Endodermal cell (in vitro differentiated cells): ENCODE measurements around the gene TCF7L2. TPM values are rescaled to one million over a fixed set of nuclear protein-coding genes. Genes with fewer than 3 reads are reported as not detected.
"Not testable (repeated sequence)": the region's sequence is repeated elsewhere in the genome, so short reads cannot be mapped to it uniquely, and the experiment has no call there.

Experiments used
- DNase-seq: peaks from one replicate; pipeline ENCODE4 v3.0.0-alpha.2; 2017
- H3K27ac ChIP-seq: 2 replicates; pipeline ENCODE4 v1.5.1; 2013; ENCODE audit warnings: mild to moderate bottlenecking, low read depth, low read length, moderate library complexity
- H3K27me3 ChIP-seq: 2 replicates; pipeline ENCODE4 v1.6.1; 2013; ENCODE audit warnings: mild to moderate bottlenecking, low read length, moderate library complexity; ENCODE audit not compliant: insufficient read depth, control insufficient read depth, poor library complexity, severe bottlenecking
- H3K36me3 ChIP-seq: 2 replicates; pipeline ENCODE4 v1.7.0; 2013; ENCODE audit warnings: mild to moderate bottlenecking, low read length, moderate library complexity; ENCODE audit not compliant: control insufficient read depth, insufficient read depth
- H3K4me1 ChIP-seq: one replicate; pipeline ENCODE4 v1.7.0; 2013; ENCODE audit warnings: low read length; ENCODE audit not compliant: control insufficient read depth, insufficient read depth
- H3K4me3 ChIP-seq: 2 replicates; pipeline ENCODE4 v1.5.1; 2013; ENCODE audit warnings: mild to moderate bottlenecking, low read length, moderate library complexity
- H3K9ac ChIP-seq: 2 replicates; pipeline ENCODE4 v1.6.1; 2013; ENCODE audit warnings: mild to moderate bottlenecking, low read length, moderate library complexity; ENCODE audit not compliant: poor library complexity, severe bottlenecking; ENCODE audit errors: extremely low read depth
- H3K9me3 ChIP-seq: 2 replicates; pipeline ENCODE4 v1.6.1; 2013; ENCODE audit warnings: mild to moderate bottlenecking, low read length, moderate library complexity; ENCODE audit not compliant: control insufficient read depth
- H3K27ac Mint-ChIP-seq: 2 replicates; pipeline ENCODE4 v1.8.0; 2020; ENCODE audit warnings: mixed read lengths
- H3K27me3 Mint-ChIP-seq: 2 replicates; pipeline ENCODE4 v1.8.0; 2021; ENCODE audit warnings: mild to moderate bottlenecking, mixed read lengths; ENCODE audit not compliant: insufficient read depth
- H3K36me3 Mint-ChIP-seq: 2 replicates; pipeline ENCODE4 v1.8.0; 2020; ENCODE audit warnings: low read depth, mixed read lengths
- H3K4me1 Mint-ChIP-seq: 2 replicates; pipeline ENCODE4 v1.8.0; 2020; ENCODE audit warnings: mixed read lengths
- H3K4me3 Mint-ChIP-seq: 2 replicates; pipeline ENCODE4 v1.8.0; 2020; ENCODE audit warnings: mild to moderate bottlenecking, moderate library complexity, mixed read lengths
- H3K9me3 Mint-ChIP-seq: 2 replicates; pipeline ENCODE4 v1.8.0; 2020; ENCODE audit warnings: mild to moderate bottlenecking, mixed read lengths
- CTCF ChIP-seq: fragments of 200-600 bp; sonication (generic); conservative IDR thresholded peaks from 2 replicates; pipeline ENCODE4 v1.5.0; 2021; ENCODE audit warnings: antibody characterized with exemption, mild to moderate bottlenecking
- WGBS, 2 experiments: methylation state at CpG; one replicate each; pipeline versions ENCODE4 v1.1.5 to v1.1.7; 2013; ENCODE audit warnings: missing lambda C conversion rate in 2 of 2, mixed read lengths in 1 of 2; ENCODE audit not compliant: insufficient coverage in 1 of 2, insufficient read length in 1 of 2; 5-methylcytosine and 5-hydroxymethylcytosine counted together
- total RNA-seq, 2 donors: library from RNA; stranded (reverse); fragmentation: NEBNext Ultra II Directional in 1 of 2; extraction: Animal tissue kit (Norgen Biotek cat#: 25700) in 1 of 2; gene quantifications; 2 replicates in 1 of 2; 3 replicates in 1 of 2; pipeline ENCODE4 v1.2.1, GENCODE V29; 2021

TCF7L2 gene
- total RNA-seq, 2 donors from 2014 or later: 73.2 to 105 TPM

GRCh38 chr10:113108948-113109347 lies 158.9 kb downstream of the TCF7L2 start:
- H3K27ac Mint-ChIP-seq: no peak overlapping the region
- no peak for TF ChIP-seq CTCF

GRCh38 chr10:113109482-113109881 lies 159.4 kb downstream of the TCF7L2 start:
- Mint-ChIP-seq H3K36me3 (peaks cover 36% of the 10 kb centered on the region), H3K4me1 (peaks cover 59% of the 10 kb centered on the region)
- H3K9me3 Mint-ChIP-seq, H3K4me3 ChIP-seq, H3K27ac Mint-ChIP-seq, H3K9me3 ChIP-seq, H3K27me3 ChIP-seq, H3K27me3 Mint-ChIP-seq, H3K9ac ChIP-seq, H3K27ac ChIP-seq, H3K4me3 Mint-ChIP-seq: not testable (repeated sequence)
- Histone ChIP-seq H3K36me3 (peaks cover 17% of the 10 kb centered on the region), H3K4me1 (peaks cover 23% of the 10 kb centered on the region)
- peak; percentile 27 for DNase-seq
- 93% methylated on average over 4 of the region's 4 CpGs; no CpG with 5 or more reads in 1 of the 2 experiments for WGBS, 2 experiments

More at GRCh38 chr10:113108948-113109347, 158.9 kb downstream of the TCF7L2 start:
- H3K9ac ChIP-seq: no peak overlapping the region
- H3K27me3 ChIP-seq: no peaks in the 10 kb centered on the region
- H3K27me3 Mint-ChIP-seq: no peaks in the 10 kb centered on the region
- peaks cover 60% of the 10 kb centered on the region for H3K4me1 Mint-ChIP-seq
- H3K4me3 Mint-ChIP-seq: no peak overlapping the region
- H3K27ac ChIP-seq: no peak overlapping the region
- H3K4me3 ChIP-seq: no peak overlapping the region
- peaks cover 27% of the 10 kb centered on the region for H3K4me1 ChIP-seq
- WGBS, 2 experiments: 97 to 98% methylated on average over 4 to 8 of the region's 8 CpGs
- peaks cover 39% of the 10 kb centered on the region for H3K36me3 Mint-ChIP-seq
- no peaks in the 10 kb centered on the region for H3K9me3 ChIP-seq
- H3K9me3 Mint-ChIP-seq: no peaks in the 10 kb centered on the region
- H3K36me3 ChIP-seq: peaks cover 19% of the 10 kb centered on the region
- peak; percentile 17 for DNase-seq

DNA sequence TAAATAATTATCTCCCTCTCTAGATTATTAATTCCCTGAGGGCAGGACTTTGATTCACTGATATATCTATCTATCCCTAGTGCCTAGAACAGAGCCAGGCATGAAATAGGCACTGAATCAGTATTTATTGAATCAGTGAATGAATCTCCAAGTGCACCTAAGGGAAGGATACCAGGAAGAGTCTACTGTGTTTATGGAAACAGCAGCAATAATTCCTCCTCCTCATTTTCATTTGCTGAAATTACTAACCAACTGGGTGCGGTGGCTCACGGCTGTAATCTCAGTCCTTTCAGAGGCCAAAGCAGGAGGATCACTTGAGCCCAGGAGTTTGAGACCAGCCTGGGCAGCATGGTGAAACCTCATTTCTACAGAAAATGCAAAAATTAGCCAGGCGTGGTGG lies 161.2 kb downstream of the TCF7L2 start:
- H3K4me3 ChIP-seq: no peak overlapping the region
- H3K36me3 ChIP-seq: peaks cover 14% of the 10 kb centered on the region
- Mint-ChIP-seq H3K4me3 (no peak overlapping the region), H3K4me1 (peaks cover 48% of the 10 kb centered on the region), H3K27ac (no peak overlapping the region), H3K36me3 (peaks cover 27% of the 10 kb centered on the region), H3K27me3 (no peaks in the 10 kb centered on the region), H3K9me3 (no peaks in the 10 kb centered on the region)
- peak; percentile 18 for DNase-seq
- no peak overlapping the region for H3K9ac ChIP-seq
- no peaks in the 10 kb centered on the region for H3K27me3 ChIP-seq
- TF ChIP-seq CTCF: no peak
- H3K27ac ChIP-seq: no peak overlapping the region
- no peaks in the 10 kb centered on the region for H3K9me3 ChIP-seq
- peaks cover 22% of the 10 kb centered on the region for H3K4me1 ChIP-seq
- WGBS, 2 experiments: 83 to 94% methylated on average over 3 of the region's 3 CpGs
